Retinal pigment epithelial cell (primary cell): ENCODE data around the gene SCD5.
"Not testable (repeated sequence)": the region's sequence is repeated elsewhere in the genome, so short reads cannot be mapped to it uniquely, and the experiment has no call there.

Experiments used
- DNase-seq: peaks from one replicate; pipeline ENCODE4 v3.0.0-alpha.2; 2010; ENCODE audit warnings: low read depth
- H3K4me3 ChIP-seq: 2 replicates; pipeline ENCODE4 v1.5.1; 2011; ENCODE audit warnings: mild to moderate bottlenecking, low read length, control low read depth, moderate library complexity
- CTCF ChIP-seq: conservative IDR thresholded peaks from 2 replicates; pipeline ENCODE4 v1.5.1; 2011; ENCODE audit warnings: low read depth, low read length, control low read depth, inconsistent platforms

SCD5 gene

GRCh38 chr4:82820689-82821088 is 22.1 kb upstream of the SCD5 start:
- no peak for DNase-seq
- H3K4me3 ChIP-seq = no peak overlapping the region
- TF ChIP-seq CTCF = no peak

GRCh38 chr4:82818664-82819662 is 20.4 kb upstream of the SCD5 start:
- TF ChIP-seq CTCF = no peak
- no peak overlapping the region for H3K4me3 ChIP-seq
- no peak for DNase-seq

GRCh38 chr4:82816874-82817273 is 18.3 kb upstream of the SCD5 start:
- not testable (repeated sequence) for H3K4me3 ChIP-seq, DNase-seq

GRCh38 chr4:82814034-82814433 is 15.4 kb upstream of the SCD5 start:
- H3K4me3 ChIP-seq = no peak overlapping the region
- no peak for TF ChIP-seq CTCF
- DNase-seq = no peak

- H3K4me3 ChIP-seq = no peak overlapping the region
- TF ChIP-seq CTCF = no peak
- no peak for DNase-seq
Observed at GRCh38 chr4:82811838-82812341, 13.3 kb upstream of the SCD5 start.

- DNase-seq = no peak
- no peak overlapping the region for H3K4me3 ChIP-seq
- no peak for TF ChIP-seq CTCF
Observed at GRCh38 chr4:82811392-82811791, 12.8 kb upstream of the SCD5 start.

- no peak overlapping the region for H3K4me3 ChIP-seq
- DNase-seq = no peak
- no peak for TF ChIP-seq CTCF
Observed at GRCh38 chr4:82810176-82810575, 11.6 kb upstream of the SCD5 start.
